K562 (cell line): ENCODE results near the gene PITPNC1. TPM values are rescaled to one million over a fixed set of nuclear protein-coding genes. Genes with fewer than 3 reads are reported as not detected.

ENCODE experiments used
- CBFA2T3 ChIP-seq: fragments of 450-650 bp; IDR thresholded peaks from 2 replicates; pipeline ENCODE4 v1.6.1; 2017
- CREB1 ChIP-seq, 2 experiments: sonication (generic) in 1 of 2; formaldehyde crosslinking in 1 of 2; IDR thresholded peaks; 2 replicates each; pipeline versions ENCODE4 v1.6.1 to v1.8.0; 2012 to 2022; ENCODE audit warnings: inconsistent platforms in 1 of 2, mild to moderate bottlenecking in 1 of 2, missing genetic modification reagents in 1 of 2, moderate library complexity in 1 of 2
- FOXJ3 ChIP-seq: sonication (generic); formaldehyde crosslinking; IDR thresholded peaks from 2 replicates; pipeline ENCODE4 v1.4.0; 2020; ENCODE audit warnings: mild to moderate bottlenecking, missing genetic modification reagents
- HIVEP1 ChIP-seq: fragments of 250-450 bp; sonication (Bioruptor Pico); IDR thresholded peaks from 2 replicates; pipeline ENCODE4 v1.4.0; 2020; ENCODE audit warnings: mild to moderate bottlenecking
- NCOA1 ChIP-seq: fragments of 450-650 bp; IDR thresholded peaks from 2 replicates; pipeline ENCODE4 v1.6.1; 2016; ENCODE audit warnings: low read depth
- NR2F6 ChIP-seq: fragments of 450-650 bp; formaldehyde crosslinking; IDR thresholded peaks from 2 replicates; pipeline ENCODE4 v1.4.0; 2020; ENCODE audit warnings: mild to moderate bottlenecking
- PCBP2 ChIP-seq: fragments of 200-400 bp; formaldehyde crosslinking; IDR thresholded peaks from 2 replicates; pipeline ENCODE4 v1.6.1; 2018; ENCODE audit warnings: low read length, low read depth, mild to moderate bottlenecking, moderate library complexity; ENCODE audit not compliant: poor library complexity, severe bottlenecking
- SIN3B ChIP-seq: fragments of 450-650 bp; IDR thresholded peaks from 2 replicates; pipeline ENCODE4 v1.6.1; 2017; ENCODE audit warnings: low read depth, mild to moderate bottlenecking, moderate library complexity
- STAT5A ChIP-seq: IDR thresholded peaks from 2 replicates; pipeline ENCODE4 v1.6.1; 2012; ENCODE audit warnings: low read length, inconsistent platforms, borderline replicate concordance
- ZNF41 ChIP-seq: fragments of 250-450 bp; sonication (Bioruptor Pico); conservative IDR thresholded peaks from 2 replicates; pipeline ENCODE4 v1.4.0; 2020; ENCODE audit warnings: mild to moderate bottlenecking
- ZNF445 ChIP-seq: fragments of 250-450 bp; sonication (Bioruptor Pico); IDR thresholded peaks from 2 replicates; pipeline ENCODE4 v1.4.0; 2020; ENCODE audit warnings: low read depth, mild to moderate bottlenecking, moderate library complexity
- polyA plus RNA-seq, 8 experiments: library from polyadenylated mRNA; depleted of rRNA in 4 of 8; stranded (reverse) in 5 of 8; unstranded in 3 of 8; fragments of >200 nt; fragmentation: Nextera tagmentation in 2 of 8; fragmentation: Illumina TruSeq in 1 of 8; extraction: Ambion mirVana in 2 of 8; extraction: Trizol in 1 of 8; gene quantifications; 2 replicates each; pipeline versions ENCODE4 v1.2.1 to v1.2.3, GENCODE V29; 2011 to 2014; ENCODE audit warnings: inconsistent platforms in 1 of 8, missing spikeins in 1 of 8
- total RNA-seq, 7 experiments: library from RNA; depleted of rRNA in 6 of 7; stranded (reverse); fragments of >200 nt in 6 of 7; fragmentation: Illumina TruSeq in 2 of 7; extraction: Trizol in 2 of 7; gene quantifications; 2 replicates each; pipeline versions ENCODE4 v1.2.1 to v1.2.3, GENCODE V29; 2011 to 2021; ENCODE audit warnings: low replicate concordance in 1 of 7
- TF ChIP-seq, protein P1 (sequence below): fragments of 250-450 bp; sonication (Bioruptor Pico); IDR thresholded peaks from 2 replicates; pipeline ENCODE4 v1.4.0; 2020
- TF ChIP-seq, protein P2 (sequence below): fragments of 450-650 bp; formaldehyde crosslinking; IDR thresholded peaks from 2 replicates; pipeline ENCODE4 v1.4.0; 2022; ENCODE audit warnings: missing genetic modification characterization
- TF ChIP-seq, protein P3 (sequence below): fragments of 450-650 bp; IDR thresholded peaks from 2 replicates; pipeline ENCODE4 v1.6.1; 2016

PITPNC1 gene
- total and polyA plus RNA-seq, 9 of the 15 experiments (the other 6 are each of a cell fraction or from before 2014, with no cell fraction given): 0.11 to 1.1 (median 0.65) TPM

DNA sequence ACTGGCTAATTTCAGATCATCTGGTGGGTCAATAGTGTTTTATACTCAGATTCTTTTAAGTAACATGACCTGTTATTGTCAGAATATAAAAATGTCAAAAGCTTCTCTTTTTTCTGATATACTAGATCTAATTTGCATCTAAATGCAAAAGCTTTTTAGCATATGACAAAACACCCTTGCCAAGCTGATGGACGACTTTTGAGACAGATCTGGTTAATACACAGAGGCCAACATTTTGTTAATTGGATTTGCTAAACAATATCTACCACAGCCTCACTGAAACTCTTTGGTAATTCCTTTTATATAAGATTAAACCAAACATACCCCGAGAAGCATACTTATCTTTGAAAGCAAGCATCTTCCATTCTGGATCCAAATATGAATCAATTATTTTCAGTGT lies 330.4 kb downstream of the PITPNC1 start (continued):
- TF ChIP-seq, protein P1, sequence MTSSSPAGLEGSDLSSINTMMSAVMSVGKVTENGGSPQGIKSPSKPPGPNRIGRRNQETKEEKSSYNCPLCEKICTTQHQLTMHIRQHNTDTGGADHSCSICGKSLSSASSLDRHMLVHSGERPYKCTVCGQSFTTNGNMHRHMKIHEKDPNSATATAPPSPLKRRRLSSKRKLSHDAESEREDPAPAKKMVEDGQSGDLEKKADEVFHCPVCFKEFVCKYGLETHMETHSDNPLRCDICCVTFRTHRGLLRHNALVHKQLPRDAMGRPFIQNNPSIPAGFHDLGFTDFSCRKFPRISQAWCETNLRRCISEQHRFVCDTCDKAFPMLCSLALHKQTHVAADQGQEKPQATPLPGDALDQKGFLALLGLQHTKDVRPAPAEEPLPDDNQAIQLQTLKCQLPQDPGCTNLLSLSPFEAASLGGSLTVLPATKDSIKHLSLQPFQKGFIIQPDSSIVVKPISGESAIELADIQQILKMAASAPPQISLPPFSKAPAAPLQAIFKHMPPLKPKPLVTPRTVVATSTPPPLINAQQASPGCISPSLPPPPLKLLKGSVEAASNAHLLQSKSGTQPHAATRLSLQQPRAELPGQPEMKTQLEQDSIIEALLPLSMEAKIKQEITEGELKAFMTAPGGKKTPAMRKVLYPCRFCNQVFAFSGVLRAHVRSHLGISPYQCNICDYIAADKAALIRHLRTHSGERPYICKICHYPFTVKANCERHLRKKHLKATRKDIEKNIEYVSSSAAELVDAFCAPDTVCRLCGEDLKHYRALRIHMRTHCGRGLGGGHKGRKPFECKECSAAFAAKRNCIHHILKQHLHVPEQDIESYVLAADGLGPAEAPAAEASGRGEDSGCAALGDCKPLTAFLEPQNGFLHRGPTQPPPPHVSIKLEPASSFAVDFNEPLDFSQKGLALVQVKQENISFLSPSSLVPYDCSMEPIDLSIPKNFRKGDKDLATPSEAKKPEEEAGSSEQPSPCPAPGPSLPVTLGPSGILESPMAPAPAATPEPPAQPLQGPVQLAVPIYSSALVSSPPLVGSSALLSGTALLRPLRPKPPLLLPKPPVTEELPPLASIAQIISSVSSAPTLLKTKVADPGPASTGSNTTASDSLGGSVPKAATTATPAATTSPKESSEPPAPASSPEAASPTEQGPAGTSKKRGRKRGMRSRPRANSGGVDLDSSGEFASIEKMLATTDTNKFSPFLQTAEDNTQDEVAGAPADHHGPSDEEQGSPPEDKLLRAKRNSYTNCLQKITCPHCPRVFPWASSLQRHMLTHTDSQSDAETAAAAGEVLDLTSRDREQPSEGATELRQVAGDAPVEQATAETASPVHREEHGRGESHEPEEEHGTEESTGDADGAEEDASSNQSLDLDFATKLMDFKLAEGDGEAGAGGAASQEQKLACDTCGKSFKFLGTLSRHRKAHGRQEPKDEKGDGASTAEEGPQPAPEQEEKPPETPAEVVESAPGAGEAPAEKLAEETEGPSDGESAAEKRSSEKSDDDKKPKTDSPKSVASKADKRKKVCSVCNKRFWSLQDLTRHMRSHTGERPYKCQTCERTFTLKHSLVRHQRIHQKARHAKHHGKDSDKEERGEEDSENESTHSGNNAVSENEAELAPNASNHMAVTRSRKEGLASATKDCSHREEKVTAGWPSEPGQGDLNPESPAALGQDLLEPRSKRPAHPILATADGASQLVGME (CRISPR knock-in tag): no peak
- TF ChIP-seq, protein P2, sequence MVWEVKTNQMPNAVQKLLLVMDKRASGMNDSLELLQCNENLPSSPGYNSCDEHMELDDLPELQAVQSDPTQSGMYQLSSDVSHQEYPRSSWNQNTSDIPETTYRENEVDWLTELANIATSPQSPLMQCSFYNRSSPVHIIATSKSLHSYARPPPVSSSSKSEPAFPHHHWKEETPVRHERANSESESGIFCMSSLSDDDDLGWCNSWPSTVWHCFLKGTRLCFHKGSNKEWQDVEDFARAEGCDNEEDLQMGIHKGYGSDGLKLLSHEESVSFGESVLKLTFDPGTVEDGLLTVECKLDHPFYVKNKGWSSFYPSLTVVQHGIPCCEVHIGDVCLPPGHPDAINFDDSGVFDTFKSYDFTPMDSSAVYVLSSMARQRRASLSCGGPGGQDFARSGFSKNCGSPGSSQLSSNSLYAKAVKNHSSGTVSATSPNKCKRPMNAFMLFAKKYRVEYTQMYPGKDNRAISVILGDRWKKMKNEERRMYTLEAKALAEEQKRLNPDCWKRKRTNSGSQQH: no peak
- no peak for TF ChIP-seq CREB1 (IDR thresholded peaks at IDR 0.05)
- TF ChIP-seq CREB1 (CRISPR knock-in tag; IDR thresholded peaks at IDR 0.05): no peak
- TF ChIP-seq NCOA1: no peak
- TF ChIP-seq FOXJ3 (CRISPR knock-in tag): no peak
- no peak for TF ChIP-seq STAT5A
- no peak for TF ChIP-seq NR2F6 (CRISPR knock-in tag)
- TF ChIP-seq, protein P3, sequence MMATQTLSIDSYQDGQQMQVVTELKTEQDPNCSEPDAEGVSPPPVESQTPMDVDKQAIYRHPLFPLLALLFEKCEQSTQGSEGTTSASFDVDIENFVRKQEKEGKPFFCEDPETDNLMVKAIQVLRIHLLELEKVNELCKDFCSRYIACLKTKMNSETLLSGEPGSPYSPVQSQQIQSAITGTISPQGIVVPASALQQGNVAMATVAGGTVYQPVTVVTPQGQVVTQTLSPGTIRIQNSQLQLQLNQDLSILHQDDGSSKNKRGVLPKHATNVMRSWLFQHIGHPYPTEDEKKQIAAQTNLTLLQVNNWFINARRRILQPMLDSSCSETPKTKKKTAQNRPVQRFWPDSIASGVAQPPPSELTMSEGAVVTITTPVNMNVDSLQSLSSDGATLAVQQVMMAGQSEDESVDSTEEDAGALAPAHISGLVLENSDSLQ: no peak
- TF ChIP-seq SIN3B: no peak
- no peak for TF ChIP-seq PCBP2
- TF ChIP-seq CBFA2T3: no peak
- TF ChIP-seq HIVEP1: no peak
- no peak for TF ChIP-seq ZNF41
- no peak for TF ChIP-seq ZNF445
- TF ChIP-seq, all 486 proteins: peak for 0
